Measurements from ENCODE around the gene BICD2. TPM values are rescaled to one million over a fixed set of nuclear protein-coding genes. Genes with fewer than 3 reads are reported as not detected.

Gene BICD2
- total and polyA plus RNA-seq, 2 experiments from 2014 or later, result 25.6 to 45.0 TPM

- 68 to 69% methylated on average over 4 of the region's 4 CpGs for WGBS, 2 experiments (ENCODE audit: low coverage in 1 of 2, low lambda C conversion rate in 2 of 2, missing lambda C conversion rate in 2 of 2)
- Histone ChIP-seq H2AFZ (no peak overlapping the region), H3K36me3 (ENCODE audit: low read depth) (no peaks in the 10 kb centered on the region), H3K27ac (no peak overlapping the region), H3K27me3 (replicated peaks; ENCODE audit: insufficient read depth) (no peaks in the 10 kb centered on the region), H3K4me2 (ENCODE audit: unreplicated experiment) (no peak overlapping the region), H3K9me2 (ENCODE audit: insufficient read depth) (no peaks in the 10 kb centered on the region), H3K9ac (no peak overlapping the region), H3K4me3 (no peak overlapping the region), H4K20me1 (ENCODE audit: insufficient read depth) (no peaks in the 10 kb centered on the region), H3K4me1 (ENCODE audit: insufficient read depth) (peaks cover 35% of the 10 kb centered on the region), H3F3A (ENCODE audit: insufficient read depth) (peaks cover 18% of the 10 kb centered on the region; the same call in 1 of the 2 replicates), H3K79me2 (ENCODE audit: insufficient read depth) (peaks cover 100% of the 10 kb centered on the region), H3K9me3 (ENCODE audit: low read depth) (no peaks in the 10 kb centered on the region)
- DNase-seq, result no peak
- TF ChIP-seq EZH2 (IDR thresholded peaks at IDR 0.05; ENCODE audit: insufficient read depth, poor library complexity, severe bottlenecking) (no peak), EZH2phosphoT487 (IDR thresholded peaks at IDR 0.05; ENCODE audit: insufficient read depth, low read depth) (no peak)
- in situ Hi-C loops (cut with MboI), result no loop called here
Observed at GRCh38 chr9:92745331-92745730, 19.3 kb downstream of the BICD2 start.

- no peak overlapping the region for H3K27ac ChIP-seq
- no peaks in the 10 kb centered on the region for H3K9me2 ChIP-seq (ENCODE audit: insufficient read depth)
- 78 to 83% methylated on average over 3 of the region's 3 CpGs for WGBS, 2 experiments (ENCODE audit: low coverage in 1 of 2, low lambda C conversion rate in 2 of 2, missing lambda C conversion rate in 2 of 2)
- no peaks in the 10 kb centered on the region for H3K9me3 ChIP-seq (ENCODE audit: low read depth)
- TF ChIP-seq EZH2phosphoT487 (IDR thresholded peaks at IDR 0.05; ENCODE audit: insufficient read depth, low read depth) (no peak), EZH2 (IDR thresholded peaks at IDR 0.05; ENCODE audit: insufficient read depth, poor library complexity, severe bottlenecking) (no peak)
- 0 out of 2 replicates have a peak overlapping the region, but pooled peaks have one; percentile 17 for H2AFZ ChIP-seq
- H3K4me1 ChIP-seq (ENCODE audit: insufficient read depth), result peaks cover 28% of the 10 kb centered on the region
- DNase-seq, result no peak
- no peak overlapping the region for H3K4me3 ChIP-seq
- no peaks in the 10 kb centered on the region for H3K27me3 ChIP-seq (replicated peaks; ENCODE audit: insufficient read depth)
- H3F3A ChIP-seq (ENCODE audit: insufficient read depth), result 0 out of 2 replicates have a peak, but pooled peaks cover 6% of the 10 kb centered on the region
- H3K36me3 ChIP-seq (ENCODE audit: low read depth), result no peaks in the 10 kb centered on the region
- H3K4me2 ChIP-seq (ENCODE audit: unreplicated experiment), result no peak overlapping the region
- 0 out of 2 replicates have a peak, but pooled peaks cover 2% of the 10 kb centered on the region for H4K20me1 ChIP-seq (ENCODE audit: insufficient read depth)
- in situ Hi-C loops (cut with MboI), result no loop called here
- H3K79me2 ChIP-seq (ENCODE audit: insufficient read depth), result peaks cover 100% of the 10 kb centered on the region
- no peak overlapping the region for H3K9ac ChIP-seq
Observed at GRCh38 chr9:92740969-92741368, 23.7 kb downstream of the BICD2 start.

- H3K27ac ChIP-seq, result peak overlapping the region; percentile 7; the same call in 1 of the 2 replicates
- WGBS, 2 experiments (ENCODE audit: low coverage in 1 of 2, low lambda C conversion rate in 2 of 2, missing lambda C conversion rate in 2 of 2), result 15 to 24% methylated on average over 7 of the region's 7 CpGs
- in situ Hi-C loops (cut with MboI), result no loop called here
Observed at GRCh38 chr9:92740446-92740961, 24.1 kb downstream of the BICD2 start.

GRCh38 chr9:92740009-92740408 is 24.6 kb downstream of the BICD2 start:
- H3K9ac ChIP-seq, result no peak overlapping the region
- H3K9me2 ChIP-seq (ENCODE audit: insufficient read depth), result no peaks in the 10 kb centered on the region
- no peaks in the 10 kb centered on the region for H3K9me3 ChIP-seq (ENCODE audit: low read depth)
- H2AFZ ChIP-seq, result no peak overlapping the region
- peak overlapping the region; percentile 19 for H3K4me2 ChIP-seq (ENCODE audit: unreplicated experiment)
- H3K4me3 ChIP-seq, result no peak overlapping the region
- no peaks in the 10 kb centered on the region for H3K36me3 ChIP-seq (ENCODE audit: low read depth)
- 39 to 44% methylated on average over 3 of the region's 3 CpGs for WGBS, 2 experiments (ENCODE audit: low coverage in 1 of 2, low lambda C conversion rate in 2 of 2, missing lambda C conversion rate in 2 of 2)
- H3K4me1 ChIP-seq (ENCODE audit: insufficient read depth), result peaks cover 28% of the 10 kb centered on the region
- H4K20me1 ChIP-seq (ENCODE audit: insufficient read depth), result 0 out of 2 replicates have a peak, but pooled peaks cover 2% of the 10 kb centered on the region
- peaks cover 100% of the 10 kb centered on the region for H3K79me2 ChIP-seq (ENCODE audit: insufficient read depth)
- no peaks in the 10 kb centered on the region for H3K27me3 ChIP-seq (replicated peaks; ENCODE audit: insufficient read depth)
- DNase-seq, result peak; percentile 55
- H3F3A ChIP-seq (ENCODE audit: insufficient read depth), result 0 out of 2 replicates have a peak, but pooled peaks cover 3% of the 10 kb centered on the region
- in situ Hi-C loops (cut with MboI), result no loop called here
- peak overlapping the region; percentile 7; the same call in 1 of the 2 replicates for H3K27ac ChIP-seq
- no peak for TF ChIP-seq EZH2phosphoT487 (IDR thresholded peaks at IDR 0.05; ENCODE audit: insufficient read depth, low read depth)
- no peak for TF ChIP-seq EZH2 (IDR thresholded peaks at IDR 0.05; ENCODE audit: insufficient read depth, poor library complexity, severe bottlenecking)

More at GRCh38 chr9:92740446-92740961, 24.1 kb downstream of the BICD2 start:
- no peak overlapping the region for H3K9ac ChIP-seq
- 0 out of 2 replicates have a peak overlapping the region, but pooled peaks have one; percentile 17 for H2AFZ ChIP-seq
- H3K4me1 ChIP-seq (ENCODE audit: insufficient read depth), result peaks cover 28% of the 10 kb centered on the region
- H3K4me3 ChIP-seq, result no peak overlapping the region
- no peaks in the 10 kb centered on the region for H3K36me3 ChIP-seq (ENCODE audit: low read depth)
- H3K9me3 ChIP-seq (ENCODE audit: low read depth), result no peaks in the 10 kb centered on the region
- H4K20me1 ChIP-seq (ENCODE audit: insufficient read depth), result 0 out of 2 replicates have a peak, but pooled peaks cover 2% of the 10 kb centered on the region
- no peak for DNase-seq
- peak overlapping the region; percentile 19 for H3K4me2 ChIP-seq (ENCODE audit: unreplicated experiment)
- TF ChIP-seq EZH2phosphoT487 (IDR thresholded peaks at IDR 0.05; ENCODE audit: insufficient read depth, low read depth) (no peak), EZH2 (IDR thresholded peaks at IDR 0.05; ENCODE audit: insufficient read depth, poor library complexity, severe bottlenecking) (no peak)
- no peaks in the 10 kb centered on the region for H3K27me3 ChIP-seq (replicated peaks; ENCODE audit: insufficient read depth)
- H3K9me2 ChIP-seq (ENCODE audit: insufficient read depth), result no peaks in the 10 kb centered on the region
- H3F3A ChIP-seq (ENCODE audit: insufficient read depth), result 0 out of 2 replicates have a peak, but pooled peaks cover 5% of the 10 kb centered on the region
- peaks cover 100% of the 10 kb centered on the region for H3K79me2 ChIP-seq (ENCODE audit: insufficient read depth)
